Activated T-cell treated with anti-CD3 and anti-CD28 coated beads, Interleukin-2, amount 50 U/mL, for 48 hours (primary cell): ENCODE measurements around the gene NAGLU.

Source experiments
- DNase-seq, 2 experiments: peaks; one replicate each; pipeline ENCODE4 v3.0.0-alpha.2; 2020

The NAGLU gene

DNA sequence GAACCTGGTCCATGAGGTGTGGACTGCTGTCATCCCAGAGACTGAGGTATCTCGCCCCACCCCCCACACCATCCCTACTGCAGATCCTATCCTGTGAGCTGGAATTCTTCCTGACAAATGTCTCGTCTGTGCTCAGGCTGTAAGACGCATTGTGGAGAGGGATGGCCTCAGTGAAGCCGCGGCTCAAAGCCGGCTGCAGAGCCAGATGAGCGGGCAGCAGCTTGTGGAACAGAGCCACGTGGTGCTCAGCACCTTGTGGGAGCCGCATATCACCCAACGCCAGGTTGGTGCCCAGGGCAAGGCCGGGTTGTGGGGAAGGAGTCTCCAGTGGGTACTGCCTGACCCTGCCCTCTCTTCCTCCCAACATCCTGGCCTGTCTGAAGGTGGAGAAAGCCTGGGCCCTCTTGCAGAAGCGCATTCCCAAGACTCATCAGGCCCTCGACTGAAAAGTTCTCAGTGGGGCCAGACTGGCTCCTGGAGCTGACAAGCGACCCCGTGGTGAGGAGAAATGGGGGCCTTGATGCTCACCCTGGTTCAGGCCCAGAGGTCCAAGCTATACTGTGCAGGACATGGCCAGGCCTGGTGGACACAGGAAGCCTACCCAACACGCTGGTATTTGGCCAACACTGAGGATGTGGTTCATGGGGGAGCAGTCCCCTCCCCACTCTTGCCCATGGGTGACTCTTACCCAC, 29.6 kb downstream of the NAGLU start:
- no peak for DNase-seq

DNA sequence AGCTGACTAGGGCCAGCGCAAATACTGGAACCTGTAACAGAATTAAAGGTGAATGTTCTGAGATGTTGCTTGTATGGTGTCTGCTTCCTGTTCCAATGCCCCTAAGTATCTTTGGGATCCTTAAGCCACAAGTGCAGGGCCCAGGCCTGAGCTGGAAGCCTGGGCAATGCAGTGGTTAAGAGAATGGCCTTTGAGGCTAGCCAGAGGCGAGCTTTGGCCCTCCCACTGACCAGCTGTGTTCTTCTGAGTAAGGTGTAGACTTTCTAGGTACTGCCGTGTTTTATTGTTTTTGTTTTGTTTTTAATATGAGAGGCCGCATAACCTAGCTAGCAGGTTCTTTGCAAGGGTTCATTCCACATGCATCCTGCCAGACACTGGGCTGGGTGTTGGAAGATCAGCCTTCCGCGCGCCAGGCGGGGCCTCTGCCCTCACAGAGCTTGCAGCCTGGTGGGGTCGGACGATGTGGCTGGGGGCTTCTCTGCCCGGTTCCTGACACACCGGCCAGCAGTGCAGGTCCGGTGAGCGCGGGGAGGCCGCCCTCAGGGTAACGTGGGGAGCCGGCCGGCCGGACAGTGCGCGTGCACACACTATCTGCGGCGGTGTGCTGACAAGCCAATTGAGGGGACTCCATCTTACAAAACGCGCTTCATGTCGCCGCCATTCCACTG, 30.3 kb downstream of the NAGLU start:
- no peak for DNase-seq

DNA sequence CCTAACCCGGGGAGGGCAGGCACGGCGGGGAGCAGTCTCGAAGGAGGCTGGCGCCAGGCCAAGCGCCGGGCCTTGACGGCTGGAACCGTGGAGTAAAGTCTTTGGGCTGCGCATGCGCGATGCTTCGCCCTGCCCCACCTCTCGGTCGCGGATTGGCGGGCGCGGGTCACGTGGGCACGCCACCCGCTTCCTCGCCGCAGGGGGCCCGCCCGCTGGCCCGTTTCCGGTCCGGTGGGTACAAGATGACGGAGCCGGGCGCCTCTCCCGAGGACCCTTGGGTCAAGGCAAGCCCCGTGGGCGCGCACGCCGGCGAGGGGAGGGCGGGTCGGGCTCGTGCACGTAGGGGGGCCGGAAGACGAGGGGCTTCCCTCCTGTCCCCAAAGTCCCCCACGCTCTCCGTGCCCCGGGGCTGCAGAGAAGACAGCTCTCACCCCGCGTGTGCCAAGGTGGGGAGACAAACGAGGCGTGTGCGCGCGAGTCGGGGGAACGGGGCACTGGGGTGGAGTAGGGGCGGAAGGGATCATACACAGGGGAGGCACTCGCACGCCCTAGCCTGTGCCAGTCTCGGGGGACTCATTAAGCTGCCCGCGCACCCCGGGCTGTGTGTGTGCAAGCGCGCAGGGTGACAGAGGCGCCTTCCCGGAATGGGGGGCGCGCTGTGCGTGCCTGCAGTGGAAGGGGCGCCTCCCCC, 31.0 kb downstream of the NAGLU start, which contains the start of gene MLX:
Gene MLX (plus strand): TSS at position 218 of the 691 bp plus-strand sequence. CDS start 25 bp downstream, at position 243.
- peak; percentile 94 to 95 for DNase-seq

DNA sequence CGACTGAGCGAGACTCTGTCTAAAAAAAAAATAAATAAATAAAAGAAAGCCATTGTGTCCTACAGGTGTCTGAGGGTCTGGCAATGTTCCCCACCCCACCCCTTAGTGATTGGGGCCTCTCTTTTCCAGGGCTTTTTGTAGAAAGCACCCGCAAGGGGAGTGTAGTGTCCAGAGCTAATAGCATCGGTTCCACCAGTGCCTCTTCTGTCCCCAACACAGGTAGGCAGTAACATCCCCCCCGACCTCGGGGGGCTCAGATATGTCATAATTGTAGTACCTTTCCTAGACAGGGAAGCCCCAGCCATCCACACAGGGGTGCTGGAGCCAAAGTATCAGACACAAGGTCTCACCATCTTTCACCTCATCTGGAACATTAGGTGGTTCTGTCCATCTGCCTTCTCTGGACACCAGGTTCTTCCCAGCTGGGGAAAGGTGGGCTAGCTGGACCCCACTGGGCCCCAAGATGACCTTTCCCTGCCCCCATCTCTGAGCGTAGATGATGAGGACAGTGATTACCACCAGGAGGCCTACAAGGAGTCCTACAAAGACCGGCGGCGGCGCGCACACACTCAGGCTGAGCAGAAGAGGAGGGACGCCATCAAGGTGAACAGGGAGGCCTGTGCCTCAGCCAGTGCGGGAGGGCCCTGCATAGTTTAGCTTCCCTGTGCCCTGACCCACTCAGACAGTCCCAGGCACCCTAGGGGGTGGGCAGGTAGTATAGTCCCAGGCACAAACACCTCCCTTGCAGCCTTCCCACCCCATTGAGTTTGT, 32.5 kb downstream of the NAGLU start:
- DNase-seq: no peak

DNA sequence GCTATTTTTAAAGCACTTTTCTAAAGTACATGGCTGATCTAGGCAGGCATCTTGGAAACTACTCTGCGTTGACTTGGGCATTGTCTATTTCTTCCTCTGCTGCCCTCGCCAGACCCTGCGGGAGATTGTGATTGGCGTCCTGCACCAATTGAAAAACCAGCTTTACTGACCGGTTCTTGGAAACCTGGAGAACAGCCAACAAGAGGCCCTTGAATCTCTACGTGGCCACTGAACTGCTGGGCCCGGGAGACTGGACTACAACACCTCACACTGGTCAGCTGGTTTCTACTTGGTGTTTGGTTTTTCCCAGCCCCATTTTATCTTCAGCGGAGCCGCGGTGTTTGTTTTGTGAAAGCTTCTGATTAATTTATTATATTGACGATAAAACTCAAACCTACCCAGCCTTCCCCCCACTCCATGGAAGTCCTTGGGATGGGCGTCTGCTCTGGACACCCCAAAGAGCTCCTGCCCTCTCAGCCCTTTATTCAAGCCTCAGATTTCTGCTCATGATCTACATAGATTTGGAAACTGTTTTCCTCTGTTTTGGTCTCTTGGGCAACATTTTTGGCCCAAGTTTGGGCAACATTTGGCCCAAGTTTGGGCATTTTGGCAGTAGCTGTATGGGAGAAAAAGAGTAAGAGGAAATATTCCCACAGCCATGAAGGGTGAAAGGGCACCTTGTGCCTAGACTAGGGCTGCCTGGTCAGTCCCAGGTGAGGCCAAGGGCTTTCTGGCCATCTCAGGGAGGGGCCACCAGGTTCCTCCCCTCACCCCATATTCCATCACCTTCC, 35.6 kb downstream of the NAGLU start:
- DNase-seq: no peak

DNA sequence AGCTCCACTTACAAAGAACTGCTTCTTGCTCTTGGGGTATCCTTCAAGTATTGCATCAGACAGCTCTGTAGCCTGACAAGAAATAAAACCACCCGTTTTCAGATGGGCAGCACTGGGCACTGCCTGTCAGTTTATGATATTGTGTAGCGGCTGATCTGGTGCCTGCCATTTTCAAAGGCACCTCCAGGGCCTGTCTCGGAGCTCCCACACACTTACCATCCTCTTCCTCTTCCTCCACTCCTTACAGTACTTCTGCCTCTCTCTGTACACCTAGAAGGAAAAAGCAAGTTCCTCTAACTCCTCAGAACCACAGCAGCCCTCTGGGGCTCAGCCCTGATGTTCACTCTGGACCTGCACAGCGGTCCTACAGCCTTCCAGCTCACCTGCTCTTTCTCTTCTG, 37.1 kb downstream of the NAGLU start:
- no peak for DNase-seq

DNA sequence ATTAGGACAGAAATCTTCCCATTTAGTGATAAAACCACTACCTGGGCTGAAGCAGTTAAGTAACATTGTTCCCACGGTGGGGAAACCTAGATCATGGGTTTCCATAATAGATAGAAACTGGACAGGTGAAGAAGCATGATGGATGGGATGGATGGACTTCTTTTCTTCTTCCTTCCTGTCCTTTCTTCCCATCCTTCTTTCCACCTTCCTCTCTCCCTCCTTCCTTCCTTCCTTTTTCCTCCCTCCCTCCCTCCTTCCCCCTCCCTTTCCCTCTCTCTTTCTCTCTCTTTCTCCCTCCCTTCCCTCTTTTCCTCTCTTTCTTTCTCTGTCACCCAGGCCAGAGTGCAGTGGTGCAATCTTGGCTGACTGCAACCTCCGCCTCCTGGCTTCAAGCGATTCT, 38.4 kb downstream of the NAGLU start:
- no peak for DNase-seq

DNA sequence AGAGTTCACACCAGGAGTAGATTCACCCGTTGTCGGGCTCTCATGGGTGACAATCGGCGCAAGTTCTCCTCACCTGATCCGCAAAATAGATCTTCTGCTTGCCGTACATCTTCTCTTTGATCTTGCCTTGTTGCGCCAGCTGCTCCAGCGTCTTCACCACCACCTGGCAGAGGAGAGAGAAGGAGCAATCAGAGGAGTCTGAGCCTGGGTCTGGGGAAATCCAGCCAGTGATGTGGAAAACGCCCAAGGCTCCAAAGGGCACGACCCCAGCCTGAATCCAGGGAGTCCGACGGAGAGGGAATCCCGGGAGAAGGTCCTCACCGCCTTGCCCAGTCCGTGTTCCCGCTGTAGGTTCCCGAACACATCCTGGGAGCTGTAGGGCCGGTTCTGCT, 41.1 kb downstream of the NAGLU start:
- no peak for DNase-seq

DNA sequence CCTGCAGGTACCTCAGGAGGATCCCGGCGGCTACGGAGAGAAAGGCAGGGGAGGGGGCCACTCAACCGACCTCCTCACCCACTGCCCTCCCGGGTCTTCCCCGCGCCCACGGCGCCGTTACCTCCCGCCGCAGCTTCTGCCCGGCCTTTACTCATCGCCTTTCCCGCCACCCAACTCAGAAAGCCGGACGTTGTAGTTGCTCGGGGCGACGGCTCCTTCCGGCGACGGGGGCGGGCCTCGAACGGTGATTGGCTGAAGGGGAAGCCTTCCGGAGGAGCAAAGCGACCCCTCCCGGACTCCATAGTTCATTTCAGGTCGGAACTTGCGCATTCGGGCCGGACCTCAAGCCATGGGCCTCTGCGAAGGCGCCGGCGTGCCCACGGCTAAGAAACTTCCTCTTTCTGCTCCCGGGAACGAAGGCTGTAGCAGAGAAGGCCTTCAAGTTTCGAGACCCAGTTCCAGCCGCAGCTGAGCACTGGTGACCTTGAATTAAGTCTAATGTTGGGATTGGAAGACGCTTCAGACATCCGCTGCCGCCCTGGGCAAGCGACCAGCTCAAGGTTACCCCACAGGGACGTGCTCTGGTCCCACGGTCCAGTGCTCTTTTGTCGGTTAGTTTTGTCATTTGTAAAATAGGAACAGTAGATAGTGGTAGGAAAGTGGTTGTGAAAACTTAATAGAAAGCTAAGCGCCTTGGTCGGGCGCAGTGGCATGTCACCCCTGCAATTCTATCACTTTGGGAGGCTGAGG, 41.7 kb downstream of the NAGLU start, which contains the start of gene PSMC3IP:
Gene PSMC3IP (minus strand): TSS at position 198 of the 750 bp plus-strand sequence. CDS start 43 bp downstream, at position 155.
- peak; percentile 97 for DNase-seq

DNA sequence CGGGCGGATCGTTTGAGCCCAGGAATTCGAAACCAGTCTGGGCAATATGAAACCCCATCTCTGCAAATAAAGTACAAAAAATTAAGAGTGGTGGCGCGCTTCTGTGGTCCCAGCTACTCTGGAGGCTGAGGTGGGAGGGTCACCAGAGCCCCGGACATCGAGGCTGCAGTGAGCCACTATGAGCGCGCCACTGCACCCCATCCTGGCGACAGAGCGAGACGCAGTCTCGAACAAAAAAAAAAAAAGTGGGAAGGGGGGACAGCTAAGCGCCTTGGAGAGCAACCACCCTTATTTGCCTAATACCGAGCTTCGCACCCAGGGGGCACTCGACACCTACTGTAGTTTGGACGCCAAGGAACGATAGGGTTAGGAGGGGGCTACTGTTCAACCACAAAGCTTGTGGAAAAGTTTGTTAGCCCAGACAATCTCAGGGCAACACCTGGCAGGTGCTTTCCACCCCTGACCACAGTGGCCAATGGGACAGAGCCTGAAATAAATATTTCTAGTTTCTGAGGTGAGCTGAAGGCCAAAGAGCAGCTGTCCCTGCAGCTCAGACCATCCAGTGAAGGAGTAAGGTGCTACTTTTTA, 42.3 kb downstream of the NAGLU start:
- peak; percentile 85 to 86 for DNase-seq

DNA sequence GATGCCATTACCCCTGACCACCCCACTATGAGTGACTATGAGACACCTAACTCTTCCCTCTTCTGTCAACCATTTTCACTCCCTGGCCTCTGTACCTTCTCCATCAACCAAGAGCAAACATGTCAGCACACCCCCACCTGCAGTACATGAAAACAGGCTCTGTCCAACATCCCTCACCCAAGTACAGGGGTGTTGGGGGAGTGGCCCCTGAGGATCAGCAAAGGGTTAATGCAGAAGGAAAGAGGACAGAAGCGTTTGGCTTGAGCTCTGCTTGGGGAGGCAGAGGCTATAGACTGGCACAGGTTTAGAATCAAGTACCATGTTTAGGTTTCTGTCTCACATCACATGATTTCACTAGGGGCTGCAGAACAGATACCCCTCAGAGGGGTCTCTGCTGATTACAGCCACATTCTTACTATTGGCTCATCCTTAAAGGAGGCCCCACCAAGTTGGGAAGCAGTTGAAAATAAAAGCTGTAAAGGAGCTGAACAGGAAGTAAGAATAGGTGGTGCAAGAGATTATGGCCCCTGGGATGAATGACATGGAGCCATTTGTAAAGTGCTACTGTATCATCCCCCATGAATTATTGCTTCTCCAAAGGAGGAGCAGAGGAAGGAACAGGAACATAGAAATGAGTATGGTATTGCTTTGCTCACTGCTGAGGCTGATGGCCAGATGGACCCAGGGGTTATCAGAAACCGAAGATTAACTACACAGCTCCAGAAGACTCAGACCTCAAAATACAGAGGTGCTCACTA, 43.9 kb downstream of the NAGLU start:
- no peak for DNase-seq

DNA sequence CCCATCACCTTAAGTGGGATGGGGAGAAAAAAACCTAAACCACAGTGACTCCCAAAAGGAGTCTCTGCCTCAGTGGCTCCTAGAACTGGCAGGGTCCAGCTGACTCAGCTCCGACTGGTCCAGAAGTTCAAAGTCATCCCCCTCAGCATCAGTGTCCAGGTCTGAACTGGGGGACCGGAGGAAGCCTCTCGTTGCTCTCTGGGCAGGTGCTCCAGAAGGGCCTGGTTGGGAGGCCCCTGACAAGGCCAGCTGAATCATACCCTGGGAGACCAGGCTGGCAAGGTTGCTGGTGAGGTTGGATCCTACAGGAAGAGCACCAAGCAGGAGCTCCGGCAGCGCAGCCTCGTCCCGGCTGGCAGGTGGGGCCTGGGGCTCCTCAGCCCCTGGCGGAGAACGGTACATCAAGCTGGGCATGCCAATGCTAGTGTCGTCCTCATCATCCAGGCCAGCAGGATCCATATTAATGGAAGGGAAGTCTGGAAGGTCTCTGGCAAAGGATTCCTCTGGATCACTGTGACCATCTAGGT, 45.8 kb downstream of the NAGLU start:
- no peak for DNase-seq

DNA sequence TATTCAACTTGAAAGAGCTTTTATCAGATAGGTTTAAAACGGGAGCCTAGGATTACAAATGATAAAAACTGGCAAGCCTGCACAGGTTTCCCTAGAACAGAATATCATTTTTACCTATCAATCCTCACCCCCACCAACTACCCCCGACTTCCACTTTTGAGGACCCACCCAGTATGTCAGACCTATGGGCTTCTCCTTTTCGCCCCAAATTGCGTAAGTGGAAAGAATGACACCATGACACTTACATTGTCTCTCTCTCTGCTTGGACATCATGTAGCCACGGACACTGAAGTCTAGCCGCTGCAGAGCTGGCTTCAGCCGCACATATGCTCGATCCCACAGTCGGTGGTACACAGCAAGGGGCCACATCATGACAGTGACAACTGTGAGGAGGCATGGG, 48.8 kb downstream of the NAGLU start:
- no peak for DNase-seq

DNA sequence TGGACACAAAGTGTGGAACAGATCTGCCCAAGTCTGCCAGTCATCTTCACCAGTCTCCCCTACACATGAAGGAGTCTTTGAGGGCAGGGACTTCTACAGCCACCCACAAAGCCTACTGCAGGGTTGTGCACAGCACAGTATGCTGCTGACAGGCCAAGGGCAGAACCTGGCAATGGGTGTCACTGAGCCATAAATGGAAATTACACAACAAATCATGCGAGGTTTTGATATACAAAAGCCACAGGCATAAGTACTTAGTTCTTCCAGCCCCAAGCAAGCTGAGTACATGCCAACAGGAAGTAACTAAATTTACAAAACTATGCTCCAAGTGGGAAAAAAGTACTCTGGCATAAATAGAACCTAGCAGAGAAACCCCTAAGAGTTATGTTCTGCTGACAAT, 49.3 kb downstream of the NAGLU start:
- DNase-seq: no peak

DNA sequence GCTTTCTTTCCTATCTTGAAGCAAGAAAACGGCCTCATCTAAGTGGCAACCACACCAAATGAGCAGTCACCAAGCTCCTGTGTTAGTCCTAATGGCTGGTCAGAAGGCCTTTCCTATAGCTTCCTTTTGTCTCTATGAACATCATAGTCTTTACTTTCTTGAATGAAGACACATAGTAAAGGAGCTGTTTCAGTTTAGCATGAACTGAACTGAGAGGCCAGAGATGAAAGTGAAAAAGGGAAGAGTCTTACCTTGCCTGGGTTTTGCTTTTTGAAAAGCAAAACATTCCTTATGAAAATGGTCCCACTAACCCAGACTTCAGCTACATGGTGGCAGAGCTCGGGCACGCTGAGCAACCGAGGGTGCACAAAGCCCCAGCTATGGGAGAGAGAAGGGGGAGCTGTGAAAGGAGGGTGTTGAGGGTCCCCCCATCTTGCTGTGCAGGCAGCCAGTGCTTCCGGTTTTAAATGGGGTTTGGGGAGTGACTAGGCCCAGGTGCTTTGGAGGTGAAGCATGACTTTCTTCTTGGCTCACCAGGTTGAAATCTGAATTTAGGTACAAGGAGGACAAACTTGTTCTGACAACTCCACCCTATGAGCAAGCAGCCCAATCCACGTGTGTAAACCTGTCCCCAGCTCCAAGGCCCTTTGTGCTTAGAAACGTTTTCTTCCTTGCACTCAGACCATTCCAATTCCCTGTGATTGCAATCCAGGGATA, 50.6 kb downstream of the NAGLU start:
- no peak for DNase-seq

DNA sequence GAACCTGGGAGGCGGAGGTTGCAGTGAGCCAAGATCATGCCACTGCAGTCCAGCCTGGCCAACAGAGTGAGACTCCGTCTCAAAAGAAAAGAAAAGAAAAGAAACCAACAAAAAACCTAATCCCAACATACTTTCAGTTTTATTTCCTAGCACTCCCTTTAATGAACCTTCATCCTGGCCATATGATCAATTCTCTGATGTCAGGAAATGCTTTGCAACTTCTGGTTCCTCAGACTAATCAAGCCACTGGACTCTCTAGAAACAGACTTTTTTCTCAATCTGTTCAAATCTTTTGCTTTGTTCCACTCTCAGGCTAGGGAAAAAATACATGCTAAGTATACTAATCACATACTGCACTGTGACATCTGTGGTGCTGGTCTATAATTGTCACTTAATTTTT, 54.8 kb downstream of the NAGLU start:
- no peak for DNase-seq

DNA sequence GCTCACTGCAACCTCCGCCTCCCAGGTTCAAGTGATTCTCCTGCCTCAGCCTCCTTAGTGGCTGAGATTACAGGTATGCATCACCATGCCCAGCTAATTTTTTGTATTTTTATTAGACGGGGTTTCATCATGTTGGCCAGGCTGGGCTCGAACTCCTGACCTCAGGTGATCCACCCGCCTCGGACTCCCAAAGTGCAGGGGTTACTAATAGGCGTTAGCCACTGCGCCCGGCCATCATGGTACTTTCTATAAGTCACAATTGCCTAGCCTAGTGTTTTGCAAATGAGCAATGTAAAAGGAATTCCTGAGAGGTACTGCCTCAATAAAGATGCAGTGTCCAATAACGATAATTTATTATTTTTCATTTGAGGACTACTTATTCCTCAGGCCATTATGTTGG, 55.4 kb downstream of the NAGLU start:
- no peak for DNase-seq
